Epithelial cell of proximal tubule (primary cell): ENCODE data around the gene HOXB5. TPM values are rescaled to one million over a fixed set of nuclear protein-coding genes. Genes with fewer than 3 reads are reported as not detected.

Source experiments
- DNase-seq: peaks from one replicate; pipeline ENCODE4 v3.0.0-alpha.2; 2011; ENCODE audit warnings: low read depth
- H3K4me3 ChIP-seq: 2 replicates; pipeline ENCODE4 v1.5.1; 2011; ENCODE audit warnings: low read depth, mild to moderate bottlenecking, low read length
- total RNA-seq: library from RNA; depleted of rRNA; stranded (reverse); fragments of >200 nt; gene quantifications from 2 replicates; pipeline ENCODE4 v1.2.3, GENCODE V29; 2015
- TF ChIP-seq, protein P1 (sequence below): conservative IDR thresholded peaks from 2 replicates; pipeline ENCODE4 v1.5.1; 2012; ENCODE audit warnings: low read depth, mild to moderate bottlenecking, low read length

The HOXB5 gene
- total RNA-seq, 1 donor from 2014 or later, result 5.5 TPM

- peak overlapping the region; percentile 74 for H3K4me3 ChIP-seq
- TF ChIP-seq, protein P1, sequence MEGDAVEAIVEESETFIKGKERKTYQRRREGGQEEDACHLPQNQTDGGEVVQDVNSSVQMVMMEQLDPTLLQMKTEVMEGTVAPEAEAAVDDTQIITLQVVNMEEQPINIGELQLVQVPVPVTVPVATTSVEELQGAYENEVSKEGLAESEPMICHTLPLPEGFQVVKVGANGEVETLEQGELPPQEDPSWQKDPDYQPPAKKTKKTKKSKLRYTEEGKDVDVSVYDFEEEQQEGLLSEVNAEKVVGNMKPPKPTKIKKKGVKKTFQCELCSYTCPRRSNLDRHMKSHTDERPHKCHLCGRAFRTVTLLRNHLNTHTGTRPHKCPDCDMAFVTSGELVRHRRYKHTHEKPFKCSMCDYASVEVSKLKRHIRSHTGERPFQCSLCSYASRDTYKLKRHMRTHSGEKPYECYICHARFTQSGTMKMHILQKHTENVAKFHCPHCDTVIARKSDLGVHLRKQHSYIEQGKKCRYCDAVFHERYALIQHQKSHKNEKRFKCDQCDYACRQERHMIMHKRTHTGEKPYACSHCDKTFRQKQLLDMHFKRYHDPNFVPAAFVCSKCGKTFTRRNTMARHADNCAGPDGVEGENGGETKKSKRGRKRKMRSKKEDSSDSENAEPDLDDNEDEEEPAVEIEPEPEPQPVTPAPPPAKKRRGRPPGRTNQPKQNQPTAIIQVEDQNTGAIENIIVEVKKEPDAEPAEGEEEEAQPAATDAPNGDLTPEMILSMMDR, result no peak
- DNase-seq, result no peak
These were observed 9.8 kb downstream of the HOXB5 start for GRCh38 chr17:48583708-48584222.

GRCh38 chr17:48582750-48583069, 10.9 kb downstream of the HOXB5 start:
- H3K4me3 ChIP-seq, result peak overlapping the region; percentile 74
- no peak for DNase-seq
- TF ChIP-seq, protein P1, result no peak

DNA sequence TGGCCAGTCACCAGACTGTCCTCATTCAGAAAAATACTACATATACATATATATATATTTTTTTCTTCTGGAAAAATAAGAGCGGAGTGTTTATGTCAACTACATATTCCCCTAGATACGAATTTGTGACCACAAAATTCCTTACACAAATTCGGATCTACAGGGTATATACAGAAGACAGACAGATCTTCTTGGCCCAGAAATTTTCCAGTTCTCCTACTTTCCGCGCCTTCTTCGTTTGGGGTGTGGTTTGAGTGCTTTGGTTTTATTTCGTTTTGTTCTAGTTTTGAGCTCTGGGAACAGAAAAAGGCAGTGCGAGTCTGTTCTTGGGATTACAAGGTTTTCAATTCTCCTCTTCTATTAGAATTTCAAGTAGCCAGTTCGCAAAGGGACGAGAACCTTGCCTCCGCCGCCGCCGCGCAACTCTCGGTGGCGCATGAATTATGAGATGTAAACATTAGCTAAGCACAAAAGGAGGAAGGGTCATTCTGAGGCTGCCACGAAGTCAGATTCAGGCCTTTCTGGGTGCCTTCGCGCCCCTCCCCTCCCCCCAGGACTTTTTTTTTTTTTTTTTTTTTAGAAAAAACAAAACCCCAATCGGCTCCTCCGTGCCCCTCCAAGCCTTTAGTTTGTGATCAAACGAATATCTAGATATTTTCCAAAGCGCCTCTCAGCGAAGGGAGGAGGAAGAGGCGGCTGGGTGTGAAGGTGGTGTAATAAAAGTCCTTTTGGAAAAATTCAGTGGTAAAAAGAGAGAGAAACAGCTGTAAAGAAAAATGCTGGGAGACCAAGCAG, 13.6 kb downstream of the HOXB5 start:
- H3K4me3 ChIP-seq, result peak overlapping the region; percentile 74
- TF ChIP-seq, protein P1, result no peak
- DNase-seq, result no peak

- DNase-seq, result no peak
- TF ChIP-seq, protein P1, result no peak
- peak overlapping the region; percentile 74 for H3K4me3 ChIP-seq
These were observed 14.2 kb downstream of the HOXB5 start for GRCh38 chr17:48579471-48579759.

DNA sequence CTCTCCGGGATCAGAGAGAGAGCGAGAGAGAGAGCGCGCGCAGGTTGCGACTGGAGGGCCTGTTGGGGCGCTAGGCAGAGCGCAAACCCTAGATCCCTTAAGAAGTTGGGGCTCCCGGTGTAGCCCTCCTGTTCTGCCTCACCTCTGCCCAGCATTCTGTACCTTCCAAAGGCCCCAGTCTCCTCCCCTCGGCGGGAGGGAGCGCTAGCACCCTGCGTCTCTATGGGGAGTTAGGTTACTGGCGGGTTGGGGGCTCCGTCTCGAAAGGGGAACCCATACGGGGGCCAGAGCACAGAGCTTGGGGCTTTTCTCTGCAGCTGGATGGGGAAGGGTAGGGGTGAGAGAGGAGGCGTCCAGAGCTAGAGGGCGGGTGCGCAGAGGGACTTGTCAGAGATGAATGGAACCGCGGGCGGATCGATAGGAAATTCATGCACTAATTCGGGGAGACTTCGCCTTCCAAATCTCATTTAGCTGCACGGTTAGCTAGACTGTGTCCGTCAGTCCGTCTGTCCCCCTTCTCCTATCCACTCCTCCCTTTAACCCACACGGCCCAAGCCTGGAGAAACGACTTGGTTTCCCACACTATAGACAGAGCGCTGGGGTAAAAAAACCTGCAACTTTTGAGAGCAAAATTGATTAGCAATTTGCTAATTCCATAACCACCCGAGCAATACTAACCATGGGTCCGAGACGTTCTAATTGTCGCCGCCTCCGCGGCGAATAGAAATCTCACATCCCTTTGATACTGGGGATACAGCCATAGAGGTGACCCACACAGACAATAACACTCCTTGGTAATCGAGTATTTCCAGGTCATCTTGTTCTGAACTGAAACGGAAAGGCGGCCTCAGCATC, 14.7 kb downstream of the HOXB5 start:
- TF ChIP-seq, protein P1, result no peak
- DNase-seq, result no peak
- H3K4me3 ChIP-seq, result peak overlapping the region; percentile 74

- TF ChIP-seq, protein P1, result no peak
- peak within 1 kb of the TSS; percentile 74 for H3K4me3 ChIP-seq
- DNase-seq, result no peak
These were observed 15.5 kb downstream of the HOXB5 start, which contains the start of gene HOXB4 for GRCh38 chr17:48577946-48578615. TSS of gene HOXB4 (minus strand) at chr17:48578350. CDS start at chr17:48578319, 31 bp downstream.
